ENCODE results near the gene EPHB2. TPM values are rescaled to one million over a fixed set of nuclear protein-coding genes. Genes with fewer than 3 reads are reported as not detected.
A peak's percentile ranks its signal among the peaks of the same experiment; 100 is the strongest.

Gene EPHB2
- total and polyA plus RNA-seq, 2 of the 4 experiments (the other 2 are of a cell fraction), result 52.3 to 58.8 TPM

GRCh38 chr1:22810378-22810777 lies 99.7 kb downstream of the EPHB2 start:
- Histone ChIP-seq H3K79me1 (ENCODE audit: low read depth in 1 of 2, low read length in 2 of 2) (peaks cover 11 to 61% of the 10 kb centered on the region in 2 experiments), H3K23ac (ENCODE audit: low read depth, low read length) (peak overlapping the region; percentile 28), H3K9me3 (ENCODE audit: control insufficient read depth, insufficient read depth, low read length) (no peaks in the 10 kb centered on the region), H2BK120ac (ENCODE audit: low read depth, low read length) (no peak overlapping the region), H3K4me1 (ENCODE audit: control insufficient read depth, insufficient read depth, low read length) (peaks cover 9% of the 10 kb centered on the region), H3K9ac (ENCODE audit: low read depth, low read length) (no peak overlapping the region), H2BK15ac (ENCODE audit: low read depth, low read length) (no peak overlapping the region), H2BK5ac (ENCODE audit: low read depth, low read length, poor library complexity, severe bottlenecking) (no peak overlapping the region), H2AK9ac (replicated peaks; ENCODE audit: low read depth, low read length, poor library complexity) (no peak overlapping the region), H3K4ac (ENCODE audit: low read depth, low read length) (no peak overlapping the region), H3K9me1 (ENCODE audit: insufficient read depth, low read length) (peaks cover 33% of the 10 kb centered on the region), H3K4me2 (ENCODE audit: low read depth, low read length) (no peak overlapping the region), H4K20me1 (ENCODE audit: insufficient read depth, low read length) (peaks cover 22% of the 10 kb centered on the region), H2AFZ (replicated peaks; ENCODE audit: low read length, poor library complexity) (no peak overlapping the region), H4K5ac (ENCODE audit: low read depth, low read length) (no peak overlapping the region), H3K36me3 (ENCODE audit: control insufficient read depth, insufficient read depth, low read length) (no peaks in the 10 kb centered on the region; the same call in 1 of the 2 replicates), H4K91ac (ENCODE audit: insufficient read depth, low read depth, low read length) (no peak overlapping the region), H3K27ac (ENCODE audit: insufficient read depth, low read length) (no peak overlapping the region), H2AK5ac (ENCODE audit: low read depth, low read length) (no peak overlapping the region), H3K4me3 (ENCODE audit: insufficient read depth, low read depth, low read length) (no peak overlapping the region), H3K27me3 (ENCODE audit: control insufficient read depth, insufficient read depth, low read length) (no peaks in the 10 kb centered on the region), H3K56ac (ENCODE audit: extremely low read depth, insufficient read depth, low read length) (no peak overlapping the region), H4K8ac (ENCODE audit: low read depth in 2 of 2, low read length in 2 of 2) (no peak overlapping the region), H3K14ac (replicated peaks; ENCODE audit: low read depth, low read length) (no peak overlapping the region), H3K18ac (ENCODE audit: low read depth, low read length) (no peak overlapping the region), H2BK20ac (ENCODE audit: low read depth, low read length) (no peak overlapping the region)
- intact Hi-C loops (cut with micrococcal nuclease) (no loop called here), dilution Hi-C loops (cut with HindIII; ENCODE audit: low sequenced_read_pairs, unreplicated experiment) (no loop called here), in situ Hi-C loops (cut with MboI; ENCODE audit: low sequenced_read_pairs) (no loop called here)
- ChIA-PET POLR2A (ENCODE audit: unreplicated experiment) (no interaction called here), CTCF (no interaction called here)
- no peak for DNase-seq
- no peak for TF ChIP-seq MXI1 (IDR thresholded peaks at IDR 0.05; ENCODE audit: borderline replicate concordance, low read depth, low read length)
- TF ChIP-seq BHLHE40 (IDR thresholded peaks at IDR 0.05; ENCODE audit: low read depth, low read length), result no peak
- no peak for TF ChIP-seq RAD21 (IDR thresholded peaks at IDR 0.05; ENCODE audit: low read length)
- no peak for TF ChIP-seq CHD1 (IDR thresholded peaks at IDR 0.05; ENCODE audit: low read depth, low read length)
- no peak for TF ChIP-seq SMC3 (IDR thresholded peaks at IDR 0.05; ENCODE audit: low read depth, low read length)
- TF ChIP-seq CEBPB (IDR thresholded peaks at IDR 0.05; ENCODE audit: low read depth, low read length), result no peak
- TF ChIP-seq NFE2L2 (IDR thresholded peaks at IDR 0.05; ENCODE audit: low read depth, low read length), result no peak
- TF ChIP-seq RFX5 (IDR thresholded peaks at IDR 0.05; ENCODE audit: low read depth, low read length), result no peak
- TF ChIP-seq CTCF (conservative IDR thresholded peaks at IDR 0.05; ENCODE audit: low read depth, low read length), result no peak
- TF ChIP-seq RCOR1 (IDR thresholded peaks at IDR 0.05; ENCODE audit: insufficient replicate concordance, low read length), result no peak
- TF ChIP-seq FOS (IDR thresholded peaks at IDR 0.05; ENCODE audit: low read depth, low read length), result no peak
- no peak for TF ChIP-seq USF2 (IDR thresholded peaks at IDR 0.05; ENCODE audit: low read depth, low read length)
- TF ChIP-seq MAZ (IDR thresholded peaks at IDR 0.05; ENCODE audit: borderline replicate concordance, low read depth, low read length), result no peak
- ATAC-seq (ENCODE audit: low read depth), result no peak
- WGBS, 2 experiments (ENCODE audit: extremely low coverage in 2 of 2, insufficient read length in 1 of 2), result no CpG with 5 or more reads among the region's 2 CpGs
- BruUV-seq (replicated peaks), result no TSS peak

Data from IMR-90 (cell line).